Measurements from ENCODE around the gene NLGN4Y. TPM values are rescaled to one million over a fixed set of nuclear protein-coding genes. Genes with fewer than 3 reads are reported as not detected.

The NLGN4Y gene
- total RNA-seq, 2 donors from 2014 or later, result 36.7 TPM; not detected in 1

DNA sequence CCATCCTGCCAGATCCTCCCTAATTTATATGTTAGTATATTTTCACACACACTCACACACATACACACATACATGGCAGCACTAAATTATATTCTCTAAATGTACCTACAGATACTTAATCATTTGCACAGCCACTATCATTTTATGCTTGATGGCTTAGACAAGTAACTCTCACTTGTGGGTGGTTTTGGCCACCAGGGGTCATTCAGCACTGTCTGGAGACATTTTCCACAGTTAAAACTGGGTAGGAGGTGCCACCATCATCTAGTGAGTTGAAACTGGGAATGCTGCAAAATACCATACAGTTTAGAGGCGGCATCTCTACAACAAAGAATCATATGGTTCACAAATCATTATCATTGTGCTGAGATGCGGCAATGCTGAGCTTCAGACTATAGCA lies 94.2 kb downstream of the NLGN4Y start:
- no peaks in the 10 kb centered on the region for H3K27me3 ChIP-seq (ENCODE audit: control insufficient read depth, insufficient read depth, low read length, poor library complexity, severe bottlenecking)
- no peak overlapping the region for H3K27ac ChIP-seq (ENCODE audit: low read depth, low read length)
- Mint-ChIP-seq H3K27me3 (ENCODE audit: insufficient read depth) (no peaks in the 10 kb centered on the region), H3K27ac (no peak overlapping the region), H3K9me3 (no peaks in the 10 kb centered on the region), H3K36me3 (ENCODE audit: low read depth) (no peaks in the 10 kb centered on the region), H3K4me1 (no peaks in the 10 kb centered on the region), H3K4me3 (no peak overlapping the region)
- WGBS, 2 experiments (ENCODE audit: insufficient coverage in 1 of 2, insufficient read length in 1 of 2), result 95 to 100% methylated on average over 1 to 2 of the region's 2 CpGs
- no peak overlapping the region for H3K9ac ChIP-seq (ENCODE audit: extremely low read depth, low read length, poor library complexity, severe bottlenecking)
- DNase-seq, result no peak
- H3K4me1 ChIP-seq (ENCODE audit: control insufficient read depth, insufficient read depth, low read length), result no peaks in the 10 kb centered on the region
- peaks cover 9% of the 10 kb centered on the region for H3K36me3 ChIP-seq (ENCODE audit: control insufficient read depth, insufficient read depth, low read length)
- TF ChIP-seq, protein P1, sequence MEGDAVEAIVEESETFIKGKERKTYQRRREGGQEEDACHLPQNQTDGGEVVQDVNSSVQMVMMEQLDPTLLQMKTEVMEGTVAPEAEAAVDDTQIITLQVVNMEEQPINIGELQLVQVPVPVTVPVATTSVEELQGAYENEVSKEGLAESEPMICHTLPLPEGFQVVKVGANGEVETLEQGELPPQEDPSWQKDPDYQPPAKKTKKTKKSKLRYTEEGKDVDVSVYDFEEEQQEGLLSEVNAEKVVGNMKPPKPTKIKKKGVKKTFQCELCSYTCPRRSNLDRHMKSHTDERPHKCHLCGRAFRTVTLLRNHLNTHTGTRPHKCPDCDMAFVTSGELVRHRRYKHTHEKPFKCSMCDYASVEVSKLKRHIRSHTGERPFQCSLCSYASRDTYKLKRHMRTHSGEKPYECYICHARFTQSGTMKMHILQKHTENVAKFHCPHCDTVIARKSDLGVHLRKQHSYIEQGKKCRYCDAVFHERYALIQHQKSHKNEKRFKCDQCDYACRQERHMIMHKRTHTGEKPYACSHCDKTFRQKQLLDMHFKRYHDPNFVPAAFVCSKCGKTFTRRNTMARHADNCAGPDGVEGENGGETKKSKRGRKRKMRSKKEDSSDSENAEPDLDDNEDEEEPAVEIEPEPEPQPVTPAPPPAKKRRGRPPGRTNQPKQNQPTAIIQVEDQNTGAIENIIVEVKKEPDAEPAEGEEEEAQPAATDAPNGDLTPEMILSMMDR (conservative IDR thresholded peaks at IDR 0.05), result no peak
- H3K4me3 ChIP-seq (ENCODE audit: low read length), result no peak overlapping the region
- peaks cover 5% of the 10 kb centered on the region for H3K9me3 ChIP-seq (ENCODE audit: control insufficient read depth, low read length)

DNA sequence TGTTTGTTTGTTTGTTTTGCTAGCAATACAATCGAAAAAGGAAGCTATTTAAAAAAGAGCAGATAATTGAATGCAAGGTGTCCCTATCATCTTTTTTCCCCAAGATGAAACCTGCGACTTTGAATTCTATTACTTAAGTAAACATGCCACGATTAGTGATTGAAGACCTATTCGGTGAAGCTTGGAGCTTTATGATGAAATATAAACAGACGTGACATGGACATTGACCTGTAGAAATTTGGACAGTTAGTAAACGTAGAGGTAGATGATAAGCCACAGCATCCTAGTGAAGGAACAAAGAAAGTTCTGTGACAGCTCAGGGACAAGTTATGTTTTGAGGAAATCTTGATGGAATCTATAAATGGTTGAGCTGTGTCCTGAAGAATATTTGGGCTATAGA lies 103.9 kb downstream of the NLGN4Y start:
- Histone ChIP-seq H3K36me3 (ENCODE audit: control insufficient read depth, insufficient read depth, low read length) (peaks cover 19% of the 10 kb centered on the region), H3K9ac (ENCODE audit: extremely low read depth, low read length, poor library complexity, severe bottlenecking) (no peak overlapping the region), H3K4me3 (ENCODE audit: low read length) (no peak overlapping the region), H3K27ac (ENCODE audit: low read depth, low read length) (no peak overlapping the region), H3K9me3 (ENCODE audit: control insufficient read depth, low read length) (no peaks in the 10 kb centered on the region), H3K27me3 (ENCODE audit: control insufficient read depth, insufficient read depth, low read length, poor library complexity, severe bottlenecking) (no peaks in the 10 kb centered on the region), H3K4me1 (ENCODE audit: control insufficient read depth, insufficient read depth, low read length) (no peaks in the 10 kb centered on the region)
- H3K4me1 Mint-ChIP-seq, result no peaks in the 10 kb centered on the region
- no peak for DNase-seq
- H3K36me3 Mint-ChIP-seq (ENCODE audit: low read depth), result no peaks in the 10 kb centered on the region
- WGBS, 2 experiments (ENCODE audit: insufficient coverage in 1 of 2, insufficient read length in 1 of 2), result 90 to 92% methylated on average over 4 to 6 of the region's 6 CpGs
- H3K9me3 Mint-ChIP-seq, result no peaks in the 10 kb centered on the region
- TF ChIP-seq, protein P1 (conservative IDR thresholded peaks at IDR 0.05), result no peak
- no peak overlapping the region for H3K4me3 Mint-ChIP-seq
- H3K27ac Mint-ChIP-seq, result no peak overlapping the region
- no peaks in the 10 kb centered on the region for H3K27me3 Mint-ChIP-seq (ENCODE audit: insufficient read depth)

DNA sequence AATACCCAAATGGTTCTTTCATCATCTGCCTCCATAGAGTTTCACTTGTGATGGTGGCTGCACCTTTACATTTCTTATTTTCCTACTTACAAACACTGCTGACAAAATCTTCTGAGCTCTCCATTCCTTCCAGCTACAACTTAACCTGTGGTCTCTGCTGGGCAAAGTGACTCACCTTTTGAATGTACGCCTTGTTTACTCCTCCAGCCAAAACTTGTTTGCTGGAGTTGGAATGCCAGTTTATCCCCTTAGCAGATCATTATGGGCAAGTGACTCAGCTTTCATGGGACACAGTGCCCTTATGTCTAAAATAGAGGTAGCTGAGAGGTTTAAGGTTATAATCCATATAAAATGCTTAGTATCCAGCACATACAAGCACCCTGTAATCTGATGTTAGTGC lies 107.3 kb downstream of the NLGN4Y start:
- Mint-ChIP-seq H3K9me3 (no peaks in the 10 kb centered on the region), H3K4me1 (no peaks in the 10 kb centered on the region), H3K4me3 (no peak overlapping the region), H3K27me3 (ENCODE audit: insufficient read depth) (no peaks in the 10 kb centered on the region), H3K27ac (no peak overlapping the region), H3K36me3 (ENCODE audit: low read depth) (no peaks in the 10 kb centered on the region)
- Histone ChIP-seq H3K4me3 (ENCODE audit: low read length) (no peak overlapping the region), H3K9me3 (ENCODE audit: control insufficient read depth, low read length) (no peaks in the 10 kb centered on the region), H3K27ac (ENCODE audit: low read depth, low read length) (no peak overlapping the region), H3K27me3 (ENCODE audit: control insufficient read depth, insufficient read depth, low read length, poor library complexity, severe bottlenecking) (no peaks in the 10 kb centered on the region), H3K9ac (ENCODE audit: extremely low read depth, low read length, poor library complexity, severe bottlenecking) (no peak overlapping the region), H3K36me3 (ENCODE audit: control insufficient read depth, insufficient read depth, low read length) (peaks cover 8% of the 10 kb centered on the region), H3K4me1 (ENCODE audit: control insufficient read depth, insufficient read depth, low read length) (no peaks in the 10 kb centered on the region)
- no peak for DNase-seq
- TF ChIP-seq, protein P1 (conservative IDR thresholded peaks at IDR 0.05), result no peak
- WGBS, 2 experiments (ENCODE audit: insufficient coverage in 1 of 2, insufficient read length in 1 of 2), result 94% methylated on average over 1 of the region's 1 CpG; no CpG with 5 or more reads in 1 of the 2 experiments

Data from endodermal cell (in vitro differentiated cells).